ENCODE results near the gene JMJD8. TPM values are rescaled to one million over a fixed set of nuclear protein-coding genes. Genes with fewer than 3 reads are reported as not detected.

JMJD8 gene
- total RNA-seq, 4 donors from 2014 or later: 73.2 to 114 (median 88.1) TPM

- DNase-seq (ENCODE audit: extremely low spot score): no peak
- 92% methylated on average over 5 of the region's 13 CpGs for WGBS
- Histone ChIP-seq H3K4me1 (peaks cover 15 to 34% (median 26%) of the 10 kb centered on the region in 4 donors), H3K27ac (replicated peaks in 1 of 4) (no peak overlapping the region), H3K9me3 (no peaks in the 10 kb centered on the region), H3K4me3 (no peak overlapping the region), H3K36me3 (peaks cover 42 to 56% (median 50%) of the 10 kb centered on the region in 4 donors), H3K27me3 (no peaks in the 10 kb centered on the region)
- intact Hi-C loops (cut with DNase I): no loop called here
- TF ChIP-seq POLR2AphosphoS5 (IDR thresholded peaks at IDR 0.05): no peak
- TF ChIP-seq POLR2A (IDR thresholded peaks at IDR 0.05; ENCODE audit: low read depth): no peak
- TF ChIP-seq CTCF (IDR thresholded peaks at IDR 0.05): no peak
- no peak for TF ChIP-seq EP300 (IDR thresholded peaks at IDR 0.05)
These were observed 14.5 kb downstream of the JMJD8 start for GRCh38 chr16:669666-670065.

- H3K4me3 ChIP-seq: peak overlapping the region; percentile 81 to 99 (median 94)
- intact Hi-C loops (cut with DNase I): no loop called here
- no peaks in the 10 kb centered on the region for H3K27me3 ChIP-seq
- TF ChIP-seq CTCF (IDR thresholded peaks at IDR 0.05) (no peak), POLR2A (IDR thresholded peaks at IDR 0.05; ENCODE audit: low read depth) (no peak), POLR2AphosphoS5 (IDR thresholded peaks at IDR 0.05) (no peak), EP300 (IDR thresholded peaks at IDR 0.05) (no peak)
- peaks cover 15 to 28% (median 24%) of the 10 kb centered on the region in 4 donors for H3K4me1 ChIP-seq
- no peaks in the 10 kb centered on the region for H3K9me3 ChIP-seq
- peak overlapping the region; percentile 86 to 92 (median 90) for H3K27ac ChIP-seq (replicated peaks in 1 of 4)
- 45% methylated on average over 6 of the region's 50 CpGs for WGBS
- DNase-seq (ENCODE audit: extremely low spot score): no peak
- peaks cover 41 to 49% (median 47%) of the 10 kb centered on the region in 4 donors for H3K36me3 ChIP-seq
These were observed 15.5 kb downstream of the JMJD8 start for GRCh38 chr16:668519-669171.

- WGBS: 0% methylated on average over 9 of the region's 78 CpGs
- Histone ChIP-seq H3K4me1 (peaks cover 15 to 28% (median 24%) of the 10 kb centered on the region in 4 donors), H3K27ac (replicated peaks in 1 of 4) (peak within 1 kb of the TSS; percentile 86 to 92 (median 90)), H3K4me3 (peak within 1 kb of the TSS; percentile 81 to 99 (median 94)), H3K27me3 (no peaks in the 10 kb centered on the region), H3K9me3 (no peaks in the 10 kb centered on the region), H3K36me3 (peaks cover 34 to 43% (median 40%) of the 10 kb centered on the region in 4 donors)
- intact Hi-C loops (cut with DNase I): no loop called here
- TF ChIP-seq POLR2AphosphoS5 (IDR thresholded peaks at IDR 0.05) (peak; percentile 81 to 88), CTCF (IDR thresholded peaks at IDR 0.05) (peak; percentile 96 to 98 (median 96)), POLR2A (IDR thresholded peaks at IDR 0.05; ENCODE audit: low read depth) (peak; percentile 52), EP300 (IDR thresholded peaks at IDR 0.05) (no peak)
- DNase-seq (ENCODE audit: extremely low spot score): peak; percentile 98
These were observed 16.2 kb downstream of the JMJD8 start, which contains the start of gene RHOT2 for GRCh38 chr16:667780-668518. TSS of gene RHOT2 (plus strand) at chr16:668132. CDS start at chr16:668200, 68 bp downstream.

GRCh38 chr16:667113-667779 is 16.9 kb downstream of the JMJD8 start:
- intact Hi-C loops (cut with DNase I): no loop called here

More at GRCh38 chr16:667113-667779, 16.9 kb downstream of the JMJD8 start:
- Histone ChIP-seq H3K9me3 (no peaks in the 10 kb centered on the region), H3K27me3 (no peaks in the 10 kb centered on the region), H3K4me3 (peak overlapping the region; percentile 81 to 99 (median 94)), H3K4me1 (peaks cover 15 to 28% (median 24%) of the 10 kb centered on the region in 4 donors), H3K36me3 (peaks cover 27 to 35% (median 33%) of the 10 kb centered on the region in 4 donors), H3K27ac (replicated peaks in 1 of 4) (peak overlapping the region; percentile 86 to 92 (median 90))
- WGBS: 84% methylated on average over 17 of the region's 22 CpGs
- no peak for TF ChIP-seq CTCF (IDR thresholded peaks at IDR 0.05)
- no peak for TF ChIP-seq POLR2AphosphoS5 (IDR thresholded peaks at IDR 0.05)
- no peak for TF ChIP-seq POLR2A (IDR thresholded peaks at IDR 0.05; ENCODE audit: low read depth)
- no peak for TF ChIP-seq EP300 (IDR thresholded peaks at IDR 0.05)
- no peak for DNase-seq (ENCODE audit: extremely low spot score)

All from esophagus muscularis mucosa (tissue), 4 donors.